MM.1S (cell line): ENCODE measurements around the gene RNU1-4.

ENCODE experiments used
- CTCF ChIP-seq: fragments of 300-600 bp; sonication (generic); IDR thresholded peaks from 2 replicates; pipeline ENCODE4 v1.5.1; 2016; ENCODE audit warnings: antibody characterized with exemption, low read length, mixed read lengths
- EZH2 ChIP-seq: fragments of 300-600 bp; sonication (generic); optimal IDR thresholded peaks from 2 replicates; pipeline ENCODE3; 2017; ENCODE audit warnings: low read depth, mild to moderate bottlenecking, antibody characterized with exemption, low read length, mixed read lengths
- EZH2phosphoT487 ChIP-seq: fragments of 300-600 bp; sonication (generic); IDR thresholded peaks from 2 replicates; pipeline ENCODE4 v1.6.1; 2018; ENCODE audit warnings: antibody characterized with exemption, low read length

DNA sequence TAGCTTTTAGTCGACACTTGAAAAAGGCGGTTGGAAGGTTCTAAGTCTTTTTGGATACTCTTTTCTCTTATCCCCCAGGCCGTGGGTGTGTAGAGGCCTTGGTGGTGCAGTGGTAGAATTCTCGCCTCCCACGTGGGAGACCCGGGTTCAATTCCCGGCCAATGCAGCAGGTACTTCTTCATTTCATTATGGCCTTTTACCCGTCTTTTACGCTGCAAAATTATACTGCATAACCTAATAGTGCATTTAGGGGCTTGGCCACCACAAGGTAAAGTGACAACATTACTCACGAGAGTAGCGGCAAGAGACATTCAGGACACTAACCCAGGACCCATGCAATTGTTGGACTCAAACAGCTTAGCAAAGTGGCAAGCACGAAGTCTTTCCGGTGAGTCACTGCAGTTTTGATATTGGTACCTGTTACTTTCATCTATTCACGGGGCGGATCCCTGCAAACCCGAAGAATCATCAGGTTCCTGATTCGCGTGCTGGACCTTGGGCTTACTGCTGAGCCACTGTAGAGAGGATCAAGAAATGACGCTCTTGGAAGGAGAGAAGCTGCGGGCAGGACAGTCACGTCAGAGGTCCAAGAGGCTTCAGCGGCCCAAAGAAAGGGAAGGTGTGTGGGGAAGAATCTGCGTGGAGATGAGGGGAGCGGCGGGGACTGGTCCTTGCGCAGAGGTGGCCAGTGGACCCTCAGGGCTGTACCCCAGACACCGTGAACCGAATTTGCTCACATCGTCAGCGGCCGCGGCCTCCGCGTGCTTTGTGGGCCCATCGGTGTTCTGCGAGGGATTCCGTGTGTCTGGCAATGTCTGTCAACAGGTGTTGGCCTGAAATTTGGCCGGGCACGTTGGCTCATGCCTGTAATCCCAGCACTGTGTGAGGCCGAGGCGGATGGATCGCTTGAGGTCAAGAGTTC is 12.9 kb upstream of the RNU1-4 start:
- TF ChIP-seq CTCF (no peak), EZH2phosphoT487 (no peak), EZH2 (no peak)
